Erythroblast (primary cell): ENCODE data around the gene SRGAP1.

ENCODE experiments used
- GATA1 ChIP-seq: IDR thresholded peaks from 2 replicates; pipeline ENCODE4 v1.6.1; 2011; ENCODE audit warnings: low read depth, mild to moderate bottlenecking, control low read depth, low read length, moderate library complexity
- POLR2A ChIP-seq: IDR thresholded peaks from 2 replicates; pipeline ENCODE4 v1.6.1; 2011; ENCODE audit warnings: mild to moderate bottlenecking, low read length

DNA sequence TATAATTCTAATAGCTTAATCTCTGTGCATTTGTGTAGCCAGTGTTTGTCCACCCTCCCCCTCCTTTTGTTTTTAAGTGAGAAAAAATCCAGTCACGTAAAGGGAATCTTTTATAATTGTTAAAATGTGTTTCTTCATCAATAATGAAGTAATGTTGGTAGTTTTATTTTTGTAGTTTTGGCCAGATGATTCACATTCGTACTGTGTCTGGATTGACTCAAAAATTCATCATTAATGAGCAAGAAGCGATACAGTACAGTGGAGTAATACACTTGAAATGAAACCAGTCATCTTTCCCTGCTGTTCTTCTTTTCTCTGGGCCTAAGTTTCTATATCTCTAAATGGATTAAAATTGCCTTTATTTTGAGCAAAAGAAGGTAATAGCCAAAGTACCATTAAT lies 86.5 kb downstream of the SRGAP1 start:
- TF ChIP-seq POLR2A = no peak
- no peak for TF ChIP-seq GATA1
